Measurements from ENCODE around the gene ANXA3. TPM values are rescaled to one million over a fixed set of nuclear protein-coding genes. Genes with fewer than 3 reads are reported as not detected.
"Not testable (repeated sequence)": the region's sequence is repeated elsewhere in the genome, so short reads cannot be mapped to it uniquely, and the experiment has no call there.

Gene ANXA3
- total RNA-seq, 1 donor = 0.84 TPM

GRCh38 chr4:78584863-78585547 lies 33.4 kb downstream of the ANXA3 start:
- H3K4me1 ChIP-seq (ENCODE audit: insufficient read depth, low read length) = no peaks in the 10 kb centered on the region
- H3K4me3 ChIP-seq (ENCODE audit: low read length) = no peak overlapping the region
- no peaks in the 10 kb centered on the region for H3K9me3 ChIP-seq (ENCODE audit: low read depth, low read length)
- no peaks in the 10 kb centered on the region for H3K27me3 ChIP-seq (ENCODE audit: insufficient read depth, low read length)

- H3K27me3 ChIP-seq (ENCODE audit: insufficient read depth, low read length) = no peaks in the 10 kb centered on the region
- H3K4me3 ChIP-seq (ENCODE audit: low read length) = no peak overlapping the region
- no peaks in the 10 kb centered on the region for H3K9me3 ChIP-seq (ENCODE audit: low read depth, low read length)
- H3K4me1 ChIP-seq (ENCODE audit: insufficient read depth, low read length) = no peaks in the 10 kb centered on the region
Measured at GRCh38 chr4:78585633-78586032, 34.1 kb downstream of the ANXA3 start.

DNA sequence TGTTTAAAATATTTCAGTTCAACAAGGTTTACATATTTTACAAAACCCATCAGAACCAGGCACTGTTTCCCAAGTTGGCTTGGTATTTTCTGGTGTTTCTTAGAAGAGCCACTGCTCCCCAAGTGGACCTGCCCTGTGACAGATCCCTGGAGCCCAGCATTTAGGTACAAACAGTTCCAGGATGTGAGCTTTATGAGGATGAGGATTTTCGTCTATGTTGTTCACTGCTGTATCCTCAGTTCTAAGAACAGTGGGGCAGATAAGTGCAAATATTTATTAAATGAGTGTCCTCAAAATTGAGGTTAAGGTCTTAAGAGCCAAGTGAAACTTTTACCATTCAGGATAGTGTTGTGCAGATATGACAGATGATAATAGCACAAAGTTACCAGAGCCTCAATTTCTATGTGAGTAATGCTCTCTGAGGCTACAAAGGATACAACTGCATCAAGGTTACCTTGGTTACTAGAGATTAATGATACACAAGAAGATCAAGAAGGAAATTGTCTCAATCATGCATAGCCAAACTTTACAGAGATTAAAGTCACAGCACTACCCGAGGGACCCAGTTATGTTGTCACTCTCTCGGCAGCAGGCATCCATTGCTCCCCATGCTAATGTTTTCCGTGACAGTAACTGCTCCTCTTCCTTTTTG lies 37.5 kb downstream of the ANXA3 start:
- no peaks in the 10 kb centered on the region for H3K9me3 ChIP-seq (ENCODE audit: low read depth, low read length)

DNA sequence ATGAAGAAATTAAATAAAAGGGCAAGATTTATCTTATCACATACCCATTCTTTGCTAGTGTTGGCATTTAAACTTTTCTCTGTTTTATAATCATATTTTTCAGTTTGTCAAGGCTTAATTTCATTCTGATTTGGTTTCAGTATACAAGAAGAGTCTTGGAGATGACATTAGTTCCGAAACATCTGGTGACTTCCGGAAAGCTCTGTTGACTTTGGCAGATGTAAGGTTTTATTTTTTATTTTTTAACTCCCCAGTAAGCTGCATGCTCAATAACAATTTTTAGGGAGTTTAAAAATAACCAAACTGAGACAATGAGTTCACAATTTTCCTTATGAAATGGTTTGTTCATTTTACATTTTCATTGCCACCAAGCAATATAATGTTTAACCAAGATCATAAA lies 39.8 kb downstream of the ANXA3 start:
- Histone ChIP-seq H3K4me3 (ENCODE audit: low read length) (no peak overlapping the region), H3K4me1 (ENCODE audit: insufficient read depth, low read length) (no peaks in the 10 kb centered on the region), H3K9me3 (ENCODE audit: low read depth, low read length) (no peaks in the 10 kb centered on the region), H3K27me3 (ENCODE audit: insufficient read depth, low read length) (no peaks in the 10 kb centered on the region)

More for the DNA sequence above, 37.5 kb downstream of the ANXA3 start:
- Histone ChIP-seq H3K4me1 (ENCODE audit: insufficient read depth, low read length) (no peaks in the 10 kb centered on the region), H3K4me3 (ENCODE audit: low read length) (no peak overlapping the region), H3K27me3 (ENCODE audit: insufficient read depth, low read length) (no peaks in the 10 kb centered on the region)

GRCh38 chr4:78592088-78592783 lies 40.7 kb downstream of the ANXA3 start:
- Histone ChIP-seq H3K4me1 (ENCODE audit: insufficient read depth, low read length) (no peaks in the 10 kb centered on the region), H3K4me3 (ENCODE audit: low read length) (no peak overlapping the region), H3K9me3 (ENCODE audit: low read depth, low read length) (no peaks in the 10 kb centered on the region), H3K27me3 (ENCODE audit: insufficient read depth, low read length) (no peaks in the 10 kb centered on the region)

DNA sequence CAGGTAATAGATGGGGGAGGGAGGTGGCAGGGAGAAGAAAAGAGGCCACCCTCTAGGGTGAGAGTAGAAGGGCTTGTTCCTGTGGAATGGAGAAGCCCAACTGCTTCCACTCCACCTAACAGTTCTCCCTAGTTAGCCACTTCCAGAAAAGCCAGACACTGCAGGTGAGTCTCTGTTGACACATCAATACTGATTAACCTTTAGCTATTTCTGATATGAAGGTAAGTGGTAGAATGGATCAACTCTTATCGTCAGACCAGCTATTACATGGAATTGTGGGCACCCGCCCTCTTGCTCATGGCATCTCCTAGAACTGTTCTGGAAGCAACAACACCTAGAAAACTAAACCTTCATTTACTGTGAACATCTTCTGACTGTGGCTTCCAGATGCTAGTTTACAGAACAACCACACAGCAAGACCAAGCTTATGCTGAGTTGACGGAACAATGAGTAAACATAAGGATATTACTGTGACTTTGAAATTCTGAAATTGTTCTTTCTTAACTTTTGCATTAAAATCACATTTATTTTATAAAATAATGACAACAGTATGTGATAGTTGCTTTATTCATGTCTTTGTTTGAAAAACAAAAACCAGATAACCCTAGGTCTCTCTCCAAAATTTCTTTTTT lies 44.7 kb downstream of the ANXA3 start:
- Histone ChIP-seq H3K4me3 (ENCODE audit: low read length) (no peak overlapping the region), H3K9me3 (ENCODE audit: low read depth, low read length) (no peaks in the 10 kb centered on the region), H3K4me1 (ENCODE audit: insufficient read depth, low read length) (no peaks in the 10 kb centered on the region), H3K27me3 (ENCODE audit: insufficient read depth, low read length) (no peaks in the 10 kb centered on the region)

DNA sequence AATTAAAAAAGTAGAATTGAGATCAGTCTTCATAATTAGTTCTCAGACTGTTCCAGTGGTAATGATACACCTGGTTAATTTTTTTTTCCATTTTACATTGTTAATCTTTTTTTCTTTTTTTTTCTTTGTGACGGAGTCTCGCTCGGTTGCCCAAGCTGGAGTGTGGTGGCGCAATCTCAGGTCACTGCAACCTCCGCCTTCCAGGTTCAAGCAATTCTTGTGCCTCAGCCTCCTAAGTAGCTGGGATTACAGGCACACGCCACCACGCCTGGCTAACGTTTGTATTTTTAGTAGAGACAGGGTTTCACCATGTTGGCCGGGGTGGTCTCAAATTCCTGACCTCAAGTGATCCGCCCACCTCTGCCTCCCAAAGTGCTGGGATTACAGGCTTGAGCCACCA lies 46.9 kb downstream of the ANXA3 start:
- H3K4me3 ChIP-seq (ENCODE audit: low read length); H3K9me3 ChIP-seq (ENCODE audit: low read depth, low read length); H3K4me1 ChIP-seq (ENCODE audit: insufficient read depth, low read length); H3K27me3 ChIP-seq (ENCODE audit: insufficient read depth, low read length): not testable (repeated sequence)

GRCh38 chr4:78599147-78599546 lies 47.6 kb downstream of the ANXA3 start:
- Histone ChIP-seq H3K4me1 (ENCODE audit: insufficient read depth, low read length) (no peaks in the 10 kb centered on the region), H3K4me3 (ENCODE audit: low read length) (no peak overlapping the region), H3K9me3 (ENCODE audit: low read depth, low read length) (no peaks in the 10 kb centered on the region), H3K27me3 (ENCODE audit: insufficient read depth, low read length) (no peaks in the 10 kb centered on the region)

- no peaks in the 10 kb centered on the region for H3K27me3 ChIP-seq (ENCODE audit: insufficient read depth, low read length)
- no peak overlapping the region for H3K4me3 ChIP-seq (ENCODE audit: low read length)
- no peaks in the 10 kb centered on the region for H3K4me1 ChIP-seq (ENCODE audit: insufficient read depth, low read length)
- no peaks in the 10 kb centered on the region for H3K9me3 ChIP-seq (ENCODE audit: low read depth, low read length)
Measured at GRCh38 chr4:78599931-78600375, 48.4 kb downstream of the ANXA3 start.

DNA sequence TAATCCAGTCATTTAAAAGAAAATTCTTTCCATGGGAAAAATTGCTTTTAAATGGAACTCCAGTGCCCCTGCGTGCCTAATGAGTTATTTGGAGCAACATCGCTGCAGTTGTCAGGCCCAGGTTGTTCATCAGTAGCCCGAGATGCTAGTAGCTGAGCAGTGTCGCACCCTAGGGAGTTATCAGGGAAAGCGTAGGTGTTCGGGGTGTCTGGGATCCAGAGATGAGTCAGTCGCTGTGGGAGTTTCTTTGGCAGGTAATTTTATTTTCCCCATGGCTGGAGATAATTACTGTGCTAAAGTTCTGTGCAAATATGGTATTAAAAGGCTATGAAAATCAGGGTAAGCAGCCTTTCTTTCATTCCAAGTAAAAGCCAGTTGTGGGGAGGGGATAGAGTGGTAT lies 49.4 kb downstream of the ANXA3 start:
- Histone ChIP-seq H3K27me3 (ENCODE audit: insufficient read depth, low read length) (no peaks in the 10 kb centered on the region), H3K4me3 (ENCODE audit: low read length) (no peak overlapping the region), H3K4me1 (ENCODE audit: insufficient read depth, low read length) (no peaks in the 10 kb centered on the region), H3K9me3 (ENCODE audit: low read depth, low read length) (no peaks in the 10 kb centered on the region)

- H3K4me1 ChIP-seq (ENCODE audit: insufficient read depth, low read length) = no peaks in the 10 kb centered on the region
- no peaks in the 10 kb centered on the region for H3K27me3 ChIP-seq (ENCODE audit: insufficient read depth, low read length)
- H3K4me3 ChIP-seq (ENCODE audit: low read length) = no peak overlapping the region
- no peaks in the 10 kb centered on the region for H3K9me3 ChIP-seq (ENCODE audit: low read depth, low read length)
Measured at GRCh38 chr4:78602334-78602733, 50.8 kb downstream of the ANXA3 start.

- H3K4me1 ChIP-seq (ENCODE audit: insufficient read depth, low read length) = no peaks in the 10 kb centered on the region
- H3K4me3 ChIP-seq (ENCODE audit: low read length) = no peak overlapping the region
- no peaks in the 10 kb centered on the region for H3K27me3 ChIP-seq (ENCODE audit: insufficient read depth, low read length)
- H3K9me3 ChIP-seq (ENCODE audit: low read depth, low read length) = no peaks in the 10 kb centered on the region
Measured at GRCh38 chr4:78603384-78603783, 51.8 kb downstream of the ANXA3 start.

DNA sequence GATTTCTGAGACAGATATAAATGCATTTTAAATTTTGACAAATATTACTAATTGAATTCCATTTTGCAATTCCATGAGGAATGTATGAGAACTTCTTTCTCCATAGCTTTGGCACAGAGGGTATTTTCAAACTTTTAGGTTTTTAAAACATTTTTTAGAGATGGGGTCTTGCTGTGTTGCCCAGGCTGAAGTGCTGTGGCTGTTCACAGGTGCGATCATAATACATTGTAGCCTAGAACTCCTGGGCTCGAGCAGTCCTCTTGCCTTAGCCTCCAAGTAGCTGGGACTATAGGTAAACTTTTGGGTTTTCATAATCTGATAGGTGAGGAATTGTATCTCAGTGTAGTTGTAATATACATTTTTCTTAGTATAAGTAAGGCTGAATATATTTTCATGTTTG lies 53.4 kb downstream of the ANXA3 start:
- H3K4me1 ChIP-seq (ENCODE audit: insufficient read depth, low read length) = no peaks in the 10 kb centered on the region
- no peaks in the 10 kb centered on the region for H3K9me3 ChIP-seq (ENCODE audit: low read depth, low read length)
- H3K27me3 ChIP-seq (ENCODE audit: insufficient read depth, low read length) = no peaks in the 10 kb centered on the region
- H3K4me3 ChIP-seq (ENCODE audit: low read length) = no peak overlapping the region

GRCh38 chr4:78606035-78606434 lies 54.5 kb downstream of the ANXA3 start:
- peaks cover 6% of the 10 kb centered on the region for H3K4me1 ChIP-seq (ENCODE audit: insufficient read depth, low read length)
- no peak overlapping the region for H3K4me3 ChIP-seq (ENCODE audit: low read length)
- no peaks in the 10 kb centered on the region for H3K9me3 ChIP-seq (ENCODE audit: low read depth, low read length)
- no peaks in the 10 kb centered on the region for H3K27me3 ChIP-seq (ENCODE audit: insufficient read depth, low read length)

DNA sequence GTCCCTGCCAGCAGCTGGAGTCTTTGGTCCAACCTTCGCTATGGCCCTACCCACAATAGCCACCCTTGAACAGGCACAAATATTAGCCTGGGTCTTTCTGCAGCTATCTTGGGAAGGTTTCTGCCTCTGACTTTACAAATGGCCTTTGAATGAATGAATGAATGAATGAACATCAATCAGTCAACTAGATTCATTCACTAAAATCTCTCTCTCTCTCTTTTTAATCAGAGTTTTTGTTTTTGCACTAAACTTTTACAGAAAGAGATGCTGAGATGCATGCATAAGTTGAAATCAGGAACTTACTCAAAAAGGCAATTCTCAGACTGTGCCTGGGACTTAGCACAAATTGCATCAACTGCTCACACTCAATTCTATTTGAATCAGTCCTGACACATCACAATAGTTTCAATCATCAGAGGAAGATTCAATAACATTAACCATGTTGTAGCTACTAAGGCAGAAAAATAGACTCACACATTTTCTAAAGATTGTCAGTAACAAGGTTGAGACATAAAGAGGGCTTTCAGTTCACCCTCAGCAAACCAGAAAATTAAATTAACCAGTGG lies 55.0 kb downstream of the ANXA3 start:
- H3K27me3 ChIP-seq (ENCODE audit: insufficient read depth, low read length) = no peaks in the 10 kb centered on the region
- H3K4me1 ChIP-seq (ENCODE audit: insufficient read depth, low read length) = peaks cover 7% of the 10 kb centered on the region
- no peaks in the 10 kb centered on the region for H3K9me3 ChIP-seq (ENCODE audit: low read depth, low read length)
- H3K4me3 ChIP-seq (ENCODE audit: low read length) = no peak overlapping the region

Data from mononuclear cell (primary cell).